ENCODE measurements around the gene BMAL2.

BMAL2 gene

DNA sequence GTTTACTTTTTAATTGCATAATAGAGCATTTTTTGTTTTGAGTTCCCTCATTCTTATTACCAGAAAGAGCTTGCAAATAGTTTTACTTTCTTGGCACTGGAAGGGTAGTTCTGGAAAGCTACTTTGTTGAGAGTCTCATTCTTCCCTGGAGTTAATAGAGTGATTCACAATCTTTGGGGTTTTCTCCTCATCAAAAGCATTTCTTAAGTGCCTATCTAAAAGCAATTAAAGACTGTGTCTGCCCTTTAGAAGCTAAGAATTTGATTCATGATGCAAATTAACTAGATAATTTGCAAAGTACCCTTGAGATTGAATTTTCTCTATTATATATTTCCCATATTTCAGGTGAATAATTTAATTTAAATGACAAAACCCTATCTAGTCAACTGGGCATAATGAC, 8.1 kb upstream of the BMAL2 start:
- DNase-seq: no peak

DNA sequence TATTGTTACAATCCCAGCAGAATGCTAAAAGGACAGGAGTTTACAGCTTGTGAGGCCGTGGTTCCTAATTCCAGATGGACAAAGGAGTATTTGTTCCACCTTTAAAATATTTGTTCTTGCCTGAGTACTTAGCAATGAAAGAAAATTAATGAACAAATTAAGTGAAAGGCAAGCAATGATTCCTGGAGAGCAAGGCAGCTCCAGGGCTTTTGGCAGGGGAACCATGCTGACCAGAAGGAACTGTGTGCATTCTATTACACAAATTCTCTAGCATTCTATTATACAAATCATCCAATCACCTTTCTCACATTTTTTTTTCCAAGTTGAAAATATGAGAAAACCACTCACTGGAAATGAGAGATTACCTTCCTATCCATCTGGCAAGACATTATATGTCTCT, 1.8 kb upstream of the BMAL2 start:
- DNase-seq: no peak

DNA sequence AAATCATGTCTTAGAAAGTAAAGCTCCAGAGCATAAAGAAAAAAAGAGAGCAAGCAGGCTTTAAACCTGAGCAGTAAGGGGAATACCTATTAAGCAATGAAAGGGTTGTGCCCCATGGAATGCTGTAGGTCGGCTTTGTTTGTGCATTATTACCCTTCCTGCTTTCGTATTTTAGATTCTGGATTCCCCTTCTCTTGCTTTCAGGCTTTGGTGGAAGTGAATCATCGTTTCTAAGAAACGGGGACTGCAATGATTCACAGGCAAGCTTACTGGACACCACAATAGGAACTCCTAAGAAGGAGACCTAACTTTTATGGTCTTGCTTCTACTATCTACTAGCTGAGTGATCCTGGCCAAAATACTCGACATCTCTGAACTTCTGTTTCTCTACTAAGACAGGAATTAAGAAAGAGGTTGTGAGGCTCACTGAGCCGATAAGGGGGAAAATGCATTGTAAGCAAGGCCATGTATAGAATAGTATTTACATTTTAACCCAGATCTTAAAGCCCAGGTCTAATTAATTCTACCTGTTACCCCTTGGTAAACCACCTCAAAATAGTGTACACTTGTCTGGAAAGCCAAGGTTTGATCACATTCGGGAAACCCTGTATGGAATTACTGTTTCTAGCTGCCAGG, 1.2 kb upstream of the BMAL2 start:
- no peak for DNase-seq

DNA sequence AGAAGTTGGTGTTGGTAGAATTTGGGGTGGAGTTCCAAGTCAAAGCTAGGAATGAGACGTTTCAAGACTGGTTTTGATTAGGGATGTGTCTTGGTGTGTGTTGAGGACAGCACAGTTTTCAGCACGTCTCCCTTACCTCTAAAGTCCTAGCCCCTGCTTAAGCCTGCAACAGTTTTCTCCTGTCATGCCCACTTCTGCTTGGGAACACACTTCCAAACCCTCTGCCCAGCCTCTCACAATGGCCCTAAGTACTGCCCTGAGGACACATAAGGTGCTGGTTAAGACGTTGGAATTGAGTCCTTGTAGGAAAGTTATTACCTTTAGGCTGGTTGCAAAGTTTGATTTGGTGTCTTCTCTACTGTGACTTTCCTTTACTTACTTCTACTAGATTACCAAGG, 710 bp upstream of the BMAL2 start:
- DNase-seq: no peak

DNA sequence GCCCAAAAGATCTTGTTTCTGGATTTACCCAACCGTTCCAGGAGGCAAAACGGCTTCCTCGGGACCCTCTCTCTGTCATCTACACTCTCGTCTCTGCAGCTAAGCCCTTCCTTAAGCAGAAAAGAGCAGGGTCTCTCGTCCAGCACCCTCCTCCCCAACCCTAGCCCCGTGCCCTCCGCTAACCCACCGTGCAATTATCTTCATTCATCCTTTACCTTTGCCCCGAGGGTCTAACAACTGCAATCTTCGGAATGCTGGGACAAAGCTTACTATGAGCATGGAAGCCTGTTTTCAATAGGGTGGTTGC, 276 bp upstream of the BMAL2 start:
- DNase-seq: no peak

DNA sequence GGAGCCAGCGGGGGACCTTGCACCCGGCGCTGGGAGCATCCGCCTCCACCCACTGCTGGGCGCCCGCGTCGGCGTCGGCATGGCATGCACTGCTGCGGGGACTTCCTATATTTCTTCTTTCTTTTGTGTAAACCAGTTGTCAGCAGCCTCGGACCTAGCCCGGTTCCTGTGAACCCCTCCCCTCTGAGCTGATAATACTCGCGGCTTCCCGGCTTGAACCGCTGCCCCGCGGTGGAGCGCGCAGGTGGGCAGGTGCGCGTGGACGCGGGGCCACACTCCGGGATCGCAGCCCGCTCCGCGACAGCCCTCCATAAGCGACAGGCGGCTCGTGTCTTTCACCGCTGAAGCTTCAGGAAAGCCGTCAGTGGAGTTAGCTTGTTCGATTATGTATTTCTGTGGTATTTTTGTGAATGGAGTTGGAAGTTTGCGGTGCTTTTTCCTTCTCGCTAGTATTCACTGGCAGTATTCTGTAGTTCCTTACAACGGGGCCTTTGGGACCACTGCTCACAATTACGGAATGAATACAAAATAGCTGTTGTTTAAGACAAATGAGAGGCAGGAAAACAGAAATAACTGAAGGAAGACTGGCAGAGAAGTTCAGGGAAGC, 870 bp downstream of the BMAL2 start:
- DNase-seq: no peak

DNA sequence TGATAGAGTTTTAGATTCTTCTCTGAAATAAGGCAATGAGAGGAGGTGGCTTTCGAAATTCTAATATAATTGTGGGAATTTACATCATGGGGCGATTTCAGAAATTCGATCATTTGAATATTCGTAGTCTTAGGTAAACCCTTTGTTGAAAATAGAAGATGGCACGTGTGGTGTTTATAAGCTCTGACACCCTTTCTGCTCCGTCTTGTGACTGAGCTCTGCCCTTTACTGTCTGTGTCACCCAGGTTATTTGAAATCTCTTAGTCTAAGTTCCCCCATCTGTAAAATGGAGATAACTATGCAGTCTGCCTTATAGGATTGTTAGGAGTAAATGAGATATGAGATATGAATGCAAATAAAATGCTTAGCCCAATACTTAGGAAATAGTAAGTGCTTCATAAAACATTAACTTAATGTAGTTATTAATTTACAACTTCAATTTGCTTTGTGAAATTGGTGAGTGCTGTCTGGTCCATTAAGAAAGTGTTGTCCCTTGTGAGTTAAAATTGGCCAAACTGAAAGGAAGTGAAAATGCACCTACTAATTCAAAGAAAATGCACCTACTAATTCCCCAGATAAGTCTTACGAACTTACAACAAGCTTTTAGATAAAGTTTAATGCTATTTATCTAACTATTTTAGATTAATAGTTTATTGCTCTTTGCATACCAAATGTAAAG, 1.5 kb downstream of the BMAL2 start:
- no peak for DNase-seq

DNA sequence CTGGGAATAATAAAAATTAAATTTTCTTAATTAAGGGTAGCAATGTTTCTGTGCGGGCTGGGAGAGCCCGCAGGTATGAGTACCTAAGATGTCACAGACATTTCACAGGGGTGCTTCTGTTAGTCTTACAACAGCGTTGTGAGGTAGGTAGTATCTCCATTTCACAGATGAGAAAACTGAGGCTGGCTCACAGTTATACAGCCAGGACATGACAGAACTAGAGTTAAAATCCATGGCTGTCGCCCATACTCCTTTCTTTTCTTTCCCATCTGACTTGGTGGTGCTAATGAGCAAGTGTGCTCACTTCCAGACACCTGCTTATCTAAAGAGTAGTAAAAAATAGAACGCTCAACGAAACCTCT, 2.1 kb downstream of the BMAL2 start:
- no peak for DNase-seq

DNA sequence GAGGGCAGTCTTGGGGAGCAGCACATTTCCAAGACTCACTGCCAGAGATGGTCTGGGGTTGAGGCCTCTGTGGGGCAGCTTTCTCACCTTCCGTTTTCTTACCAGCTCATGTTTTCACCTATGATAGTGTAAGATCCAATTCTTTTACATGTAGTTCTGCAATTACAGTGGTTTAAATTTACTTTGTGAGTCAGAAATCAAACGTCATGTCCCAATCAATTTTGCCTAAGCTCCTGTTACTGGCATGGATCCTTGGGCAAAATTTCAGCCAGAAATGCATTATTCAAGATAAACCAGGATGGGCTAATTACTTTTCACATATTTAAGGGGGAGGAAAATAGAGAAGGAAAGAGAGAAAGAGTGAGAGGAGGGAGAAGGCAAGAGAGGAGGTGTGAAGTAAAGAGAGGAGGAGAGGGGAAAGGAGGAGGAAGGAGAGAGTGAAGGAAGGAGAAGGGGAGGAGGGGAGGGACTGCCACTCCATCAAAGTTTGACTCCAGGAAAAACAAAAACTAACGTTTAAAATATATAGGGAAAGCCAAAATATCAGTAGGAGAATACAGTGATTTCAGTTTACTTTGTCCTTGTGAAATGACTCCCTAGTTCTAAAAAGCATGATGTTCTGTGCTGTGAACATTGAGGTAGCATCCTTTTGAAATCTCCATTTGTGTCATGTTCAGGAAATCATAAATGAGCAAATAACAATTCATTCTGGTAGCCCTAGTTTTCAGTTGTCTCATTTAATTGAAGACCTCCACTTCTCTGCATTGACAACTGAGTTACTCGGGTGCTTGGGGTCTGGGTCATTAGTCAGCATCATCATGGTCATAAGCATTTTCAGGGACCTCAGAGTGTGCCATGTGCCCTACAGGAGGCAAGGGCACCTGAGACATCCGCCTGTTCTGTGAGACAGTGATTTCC, 3.0 kb downstream of the BMAL2 start:
- DNase-seq: no peak

DNA sequence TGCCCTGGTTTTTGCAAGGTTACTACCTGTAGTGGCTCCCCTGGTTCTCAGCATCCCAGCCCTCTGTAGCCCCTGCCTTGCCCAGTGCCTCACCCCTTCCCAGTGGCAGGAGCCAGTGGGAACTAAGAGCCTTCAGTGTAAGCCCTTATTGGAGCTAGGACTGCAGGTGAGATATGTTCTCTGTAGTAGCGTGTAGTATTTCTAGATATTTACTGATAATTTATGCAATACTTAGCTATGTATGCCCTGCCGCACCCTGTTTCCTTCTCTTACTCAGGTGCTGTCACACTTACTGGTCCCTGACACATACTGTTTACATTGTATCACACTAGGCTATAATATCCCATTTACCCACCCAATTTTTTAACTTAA, 3.6 kb downstream of the BMAL2 start:
- DNase-seq: no peak

DNA sequence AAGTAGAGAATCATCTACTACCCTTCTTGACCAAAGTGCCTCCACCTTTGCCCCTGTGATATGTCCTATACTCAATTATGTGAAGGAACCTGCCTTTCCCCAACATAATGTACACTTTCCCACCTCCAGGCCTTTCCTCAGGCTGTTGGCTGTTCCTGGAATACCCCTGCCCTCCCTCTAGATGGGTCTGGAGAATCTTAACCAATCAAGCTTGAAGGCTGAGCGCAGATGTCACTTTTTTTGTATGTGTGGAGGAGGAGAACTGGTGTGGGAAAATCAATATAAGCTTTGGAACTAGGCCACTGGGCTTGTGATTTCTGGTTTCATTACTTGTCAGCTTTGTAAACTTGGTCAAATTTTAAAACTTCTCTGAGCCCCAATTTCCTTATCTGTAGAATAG, 4.7 kb downstream of the BMAL2 start:
- DNase-seq: no peak

DNA sequence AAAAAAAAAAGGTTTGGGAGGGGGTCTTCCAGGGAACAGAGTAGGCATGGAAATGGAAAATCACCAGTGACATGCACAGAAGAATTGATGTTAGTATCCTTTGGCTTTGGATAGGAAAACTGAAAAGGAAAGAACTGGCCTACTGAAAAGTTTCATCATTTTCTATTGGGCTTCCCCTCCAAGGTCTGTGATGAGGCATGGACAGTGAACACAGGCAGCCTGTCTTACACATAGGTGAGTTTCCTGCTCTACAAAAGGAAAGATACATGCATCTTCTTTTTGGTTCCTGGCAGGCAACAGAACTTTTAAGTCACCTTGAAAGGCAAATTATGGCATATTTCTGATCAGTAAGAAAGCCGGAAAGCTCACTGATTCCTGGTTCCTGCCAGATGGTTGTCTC, 5.8 kb downstream of the BMAL2 start:
- DNase-seq: no peak

DNA sequence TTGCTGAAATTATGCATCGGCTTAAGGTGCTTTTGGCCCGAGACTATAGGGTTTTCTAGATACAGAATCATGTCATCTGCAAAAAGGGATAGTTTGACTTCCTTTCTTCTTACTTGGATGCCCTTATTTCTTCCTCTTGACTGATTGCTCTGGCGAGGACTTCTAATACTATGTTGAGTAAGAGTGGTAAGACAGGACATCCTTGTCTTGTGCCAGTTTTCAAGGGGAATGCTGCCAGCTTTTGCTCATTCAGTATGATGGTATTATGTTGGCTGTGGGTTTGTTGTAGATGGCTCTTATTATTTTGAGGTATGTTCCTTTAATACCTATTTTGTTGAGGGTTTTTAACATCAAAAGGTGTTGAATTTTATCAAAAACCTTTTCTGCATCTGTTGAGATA, 8.3 kb downstream of the BMAL2 start:
- no peak for DNase-seq

DNA sequence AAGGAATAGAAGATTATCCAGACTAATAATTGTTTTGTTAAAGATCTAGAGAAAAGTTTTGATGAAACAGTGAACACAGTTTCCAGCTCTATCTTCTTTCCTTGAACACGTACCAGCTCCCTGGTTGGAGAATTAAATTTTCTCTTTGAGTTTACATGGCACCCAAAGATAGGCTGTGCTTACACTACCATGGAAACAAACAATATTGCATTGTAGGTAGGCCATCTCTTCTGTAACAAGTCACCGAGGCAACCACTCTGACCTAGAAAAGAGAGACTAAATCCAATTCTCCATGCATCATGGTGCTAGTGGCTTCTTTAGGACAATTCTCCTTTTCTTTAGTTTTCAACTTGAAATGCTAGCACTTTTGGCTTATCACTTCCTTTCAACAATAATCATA, 9.9 kb downstream of the BMAL2 start:
- no peak for DNase-seq

DNA sequence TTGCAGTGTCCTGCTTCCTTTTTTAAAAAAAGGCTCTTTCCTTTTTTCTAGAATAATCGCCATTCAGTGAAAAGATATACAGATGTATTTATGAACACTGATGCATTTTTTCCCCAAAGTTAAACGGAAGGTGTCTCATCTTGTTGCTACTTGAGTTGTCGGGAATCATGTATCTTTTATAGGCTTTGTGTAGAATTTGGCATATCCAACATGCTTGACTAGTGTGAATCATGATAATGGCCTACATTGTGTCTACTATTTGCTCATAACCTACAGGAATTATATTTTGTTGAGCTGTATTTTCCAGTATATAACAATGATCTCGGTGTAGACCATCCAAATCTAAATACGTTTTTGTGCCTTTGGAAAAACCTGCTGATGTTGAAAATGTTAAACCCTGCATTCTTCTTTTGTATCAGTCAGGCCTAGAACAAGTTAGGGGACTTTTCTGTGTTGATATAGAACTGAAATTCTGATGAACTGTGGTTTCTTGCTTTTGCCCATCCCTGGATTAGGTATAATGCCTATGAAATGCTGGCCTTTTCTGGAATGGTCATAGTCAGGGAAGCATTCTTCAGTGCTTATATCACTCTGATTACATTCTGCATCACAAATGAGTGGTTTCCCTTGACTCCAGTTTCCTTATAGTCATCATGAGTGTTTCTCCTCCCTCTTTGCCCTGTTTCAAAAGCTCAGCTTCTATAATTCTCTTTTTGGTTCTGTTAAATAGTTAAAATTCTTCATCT, 10.8 kb downstream of the BMAL2 start:
- no peak for DNase-seq

DNA sequence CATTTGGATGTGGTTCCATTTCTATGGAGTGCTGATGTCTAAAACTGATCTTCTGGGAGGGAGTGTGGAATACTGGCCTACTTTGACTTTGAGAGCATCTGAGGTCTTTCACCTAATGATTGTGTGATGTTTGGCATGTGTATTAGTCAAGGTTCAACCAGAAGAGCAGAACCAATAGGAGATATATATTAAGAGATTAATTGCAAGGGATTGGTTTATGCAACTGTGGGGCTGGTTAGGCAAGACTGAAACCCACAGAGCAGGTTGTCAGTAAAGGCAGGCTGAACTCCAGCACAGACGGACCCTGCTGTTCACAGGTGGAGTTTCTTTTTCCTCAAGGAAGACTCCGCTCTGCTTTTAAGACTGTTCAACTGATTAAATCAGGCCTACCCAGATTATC, 11.6 kb downstream of the BMAL2 start:
- DNase-seq: no peak

DNA sequence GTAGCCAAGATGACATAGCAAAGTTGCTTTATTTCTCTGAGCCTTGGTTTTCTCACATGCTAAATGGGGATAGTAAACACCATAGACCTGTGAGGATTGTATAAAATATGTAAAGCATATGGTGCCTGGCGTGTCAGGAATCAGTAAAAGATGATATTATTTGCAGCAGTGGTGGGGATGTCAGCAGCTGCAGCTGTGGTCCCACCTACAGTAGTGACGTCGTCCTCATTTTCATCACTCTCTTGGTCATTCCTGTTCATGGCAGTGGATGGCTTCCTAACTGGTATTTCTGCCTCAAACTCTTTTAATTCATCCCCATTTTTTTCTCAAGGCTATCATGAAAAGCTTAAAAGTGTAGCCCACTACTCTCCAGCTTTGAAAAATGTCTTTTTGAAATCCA, 12.1 kb downstream of the BMAL2 start:
- no peak for DNase-seq

DNA sequence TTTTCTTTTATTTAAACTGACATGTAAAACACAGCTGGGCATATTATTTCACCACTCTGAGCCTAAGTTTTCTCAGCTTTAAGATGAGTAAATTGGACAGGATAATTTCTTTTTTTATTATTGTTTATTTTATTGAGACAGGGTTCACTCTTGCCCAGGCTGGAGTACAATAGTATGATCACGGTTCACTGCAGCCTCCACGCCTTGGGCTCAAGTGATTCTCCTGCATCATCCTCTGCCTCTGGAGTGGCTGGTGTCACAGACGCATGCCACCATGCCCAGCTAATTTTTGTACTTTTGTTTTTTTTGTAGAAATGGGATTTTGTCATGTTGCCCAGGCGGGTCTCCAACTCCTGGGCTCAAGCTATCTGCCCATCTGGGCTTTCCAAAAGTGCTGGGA, 12.7 kb downstream of the BMAL2 start:
- no peak for DNase-seq

DNA sequence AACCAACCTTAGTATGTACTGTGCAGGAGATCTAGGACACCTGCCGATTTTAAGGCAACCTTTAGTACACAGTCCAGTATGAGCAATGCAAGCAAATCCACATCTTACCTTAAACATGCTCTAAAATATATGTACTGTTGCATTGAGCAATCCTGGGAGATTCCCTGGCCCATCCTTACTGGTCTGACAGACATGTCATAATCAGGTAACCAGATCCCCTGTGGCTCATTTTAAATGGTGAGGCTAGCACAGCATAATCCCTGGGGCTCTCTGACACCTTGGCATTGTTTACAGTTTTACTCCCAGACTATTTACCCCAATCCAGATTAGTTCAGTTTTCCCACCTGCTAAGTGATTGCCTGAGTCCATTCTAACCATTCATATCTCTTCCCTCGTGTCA, 15.1 kb downstream of the BMAL2 start:
- no peak for DNase-seq

DNA sequence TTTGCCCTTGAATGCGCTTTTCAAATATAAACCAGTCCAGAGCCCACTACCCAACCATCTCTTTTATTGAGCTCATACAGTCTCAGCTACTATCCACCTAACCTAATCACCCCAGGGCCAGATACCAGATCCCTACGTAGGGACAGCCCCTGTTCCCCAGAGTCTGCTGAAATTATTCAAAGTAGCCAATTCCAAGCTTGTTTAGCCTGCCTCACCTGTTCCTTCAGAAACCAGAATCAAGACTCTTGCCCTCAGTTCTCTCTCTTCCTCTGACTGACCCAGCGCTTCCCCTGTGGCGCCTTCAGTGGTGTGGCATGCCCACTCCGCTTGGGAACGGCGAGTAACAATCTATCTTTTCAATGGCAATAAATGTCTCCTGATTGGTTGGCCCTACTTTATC, 18.8 kb downstream of the BMAL2 start:
- DNase-seq: no peak

DNA sequence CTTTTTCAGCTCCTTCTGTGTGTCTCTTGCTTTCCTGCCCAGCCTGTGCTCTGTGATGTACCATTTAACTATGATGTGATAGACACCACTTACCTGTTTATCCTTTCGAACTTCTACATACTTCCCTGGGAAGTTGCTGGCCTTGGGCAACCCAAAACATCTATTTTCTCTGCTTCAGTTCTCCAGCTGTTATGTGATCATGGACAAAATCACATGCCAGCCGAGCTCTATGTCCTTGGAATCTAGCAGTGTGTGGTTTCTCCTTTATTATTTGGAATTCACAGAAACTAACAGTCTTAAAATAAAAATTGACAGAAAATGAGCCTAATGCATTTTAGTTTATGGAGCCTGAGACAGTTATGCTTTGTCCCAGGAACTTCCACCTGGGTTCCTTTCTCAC, 22.9 kb downstream of the BMAL2 start:
- no peak for DNase-seq

DNA sequence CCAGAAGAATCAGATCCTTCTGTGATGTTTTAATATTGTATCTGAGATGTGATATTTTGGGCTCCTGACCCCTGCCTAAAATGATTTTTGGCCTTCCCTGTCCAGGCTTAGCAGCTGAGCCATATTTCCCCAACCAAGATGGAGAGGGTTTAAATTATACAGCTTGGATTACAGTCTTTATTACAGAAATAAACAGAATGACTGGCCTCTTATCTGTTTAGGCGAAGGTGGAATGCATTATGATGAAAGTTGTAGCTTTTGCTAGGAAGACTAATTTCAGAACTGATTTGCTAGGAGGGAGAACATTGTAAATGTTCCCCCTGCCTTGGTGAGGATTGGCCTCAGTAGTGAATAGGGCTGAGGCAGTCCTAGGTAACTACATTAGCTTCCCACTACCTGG, 23.3 kb downstream of the BMAL2 start:
- DNase-seq: no peak

DNA sequence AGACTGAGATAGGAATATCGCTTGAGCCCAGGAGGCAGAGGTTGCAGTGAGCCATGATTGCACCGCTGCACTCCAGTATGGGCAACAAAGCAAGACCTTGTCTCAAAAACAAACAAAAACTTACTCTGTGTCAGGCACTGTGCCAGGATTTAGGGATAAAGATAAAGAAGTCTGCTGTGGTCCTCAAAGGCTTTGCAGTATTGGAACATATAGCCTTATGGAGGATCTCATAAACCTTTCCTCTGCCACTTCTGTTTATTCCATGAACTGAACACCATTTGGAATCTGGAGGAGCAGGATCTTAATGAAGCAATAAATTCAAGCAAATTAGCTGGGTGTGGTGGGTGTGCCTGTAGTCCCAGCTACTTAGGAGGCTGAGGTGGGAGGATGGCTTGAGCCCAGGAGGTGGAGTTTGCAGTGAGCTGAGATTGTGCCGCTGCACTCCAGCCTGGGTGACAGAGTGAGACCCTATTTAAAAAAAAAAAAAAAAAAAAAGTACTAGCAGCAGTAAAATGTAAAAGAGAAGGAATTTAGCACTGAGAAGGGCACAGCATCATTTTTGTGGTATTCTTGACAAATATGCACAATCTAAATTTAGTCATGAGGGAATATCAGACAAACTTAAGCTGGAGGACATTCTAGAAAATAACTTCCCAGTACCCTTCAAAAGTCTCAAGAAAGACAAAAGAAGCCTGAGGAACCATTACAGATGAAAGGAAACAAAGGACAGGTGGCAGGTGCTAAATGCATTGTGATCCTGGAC, 27.1 kb downstream of the BMAL2 start:
- DNase-seq: no peak
